NCI-H345 treated with DMSO at 0.1 percent for 48 hours (cell line): Measurements from ENCODE around the gene TAS2R42.

Source experiments
- DNase-seq: peaks from one replicate; lab custom pipeline; 2025; ENCODE audit not compliant: unreplicated experiment; lab: John Stamatoyannopoulos, UW

The TAS2R42 gene, protein sequence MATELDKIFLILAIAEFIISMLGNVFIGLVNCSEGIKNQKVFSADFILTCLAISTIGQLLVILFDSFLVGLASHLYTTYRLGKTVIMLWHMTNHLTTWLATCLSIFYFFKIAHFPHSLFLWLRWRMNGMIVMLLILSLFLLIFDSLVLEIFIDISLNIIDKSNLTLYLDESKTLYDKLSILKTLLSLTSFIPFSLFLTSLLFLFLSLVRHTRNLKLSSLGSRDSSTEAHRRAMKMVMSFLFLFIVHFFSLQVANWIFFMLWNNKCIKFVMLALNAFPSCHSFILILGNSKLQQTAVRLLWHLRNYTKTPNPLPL

DNA sequence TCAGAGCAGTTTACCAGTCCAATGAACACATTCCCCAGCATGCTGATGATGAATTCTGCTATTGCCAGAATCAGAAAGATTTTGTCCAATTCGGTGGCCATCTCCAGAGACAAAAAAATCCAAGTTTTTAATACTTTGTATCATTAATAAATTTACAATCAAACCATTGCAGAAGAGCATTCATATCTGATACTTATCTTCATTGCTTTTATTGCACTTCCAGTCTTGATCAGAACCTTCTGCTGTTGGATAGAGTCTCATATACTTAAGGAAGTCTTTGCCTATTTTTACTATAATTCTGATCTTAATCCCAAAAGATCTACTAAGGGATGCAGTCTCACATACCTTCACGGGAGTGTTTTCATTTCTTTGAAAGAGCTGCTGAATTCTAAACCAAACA is at the start of gene TAS2R42:
Gene TAS2R42 (minus strand): TSS at position 101 of the 400 bp plus-strand sequence. CDS start 0 bp downstream, at position 101.
- no peak for DNase-seq

- no peak for DNase-seq
Measured at GRCh38 chr12:11233532-11233931, 46.8 kb upstream of the TAS2R42 start.

DNA sequence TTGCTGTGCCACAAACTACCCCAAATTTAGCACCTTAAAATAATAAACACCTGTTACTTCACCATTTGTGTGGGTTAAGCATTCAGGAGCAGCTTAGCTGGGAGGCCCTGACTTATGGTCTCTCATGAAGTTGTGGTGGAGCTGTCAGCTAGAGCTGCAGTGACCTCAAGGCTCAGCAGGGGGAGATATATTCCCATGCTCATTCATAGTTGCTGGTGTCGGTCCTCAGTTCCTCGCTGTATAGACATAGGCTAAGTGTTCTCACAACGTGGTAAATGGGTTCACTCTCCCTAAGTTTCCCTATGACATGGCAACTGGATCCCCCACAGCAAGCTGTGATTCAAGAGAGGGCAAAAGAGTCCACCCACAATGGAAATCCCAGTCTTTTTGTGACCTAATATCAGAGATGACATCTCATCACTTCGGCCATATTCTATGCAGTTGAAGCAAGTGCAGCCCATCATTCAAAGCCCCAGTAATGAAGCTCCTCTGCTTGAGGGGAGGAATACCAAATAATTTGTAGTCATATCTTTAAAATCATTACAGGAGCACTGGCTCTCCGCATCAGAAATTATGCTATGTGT is 41.7 kb upstream of the TAS2R42 start:
- DNase-seq = peak; percentile 73

DNA sequence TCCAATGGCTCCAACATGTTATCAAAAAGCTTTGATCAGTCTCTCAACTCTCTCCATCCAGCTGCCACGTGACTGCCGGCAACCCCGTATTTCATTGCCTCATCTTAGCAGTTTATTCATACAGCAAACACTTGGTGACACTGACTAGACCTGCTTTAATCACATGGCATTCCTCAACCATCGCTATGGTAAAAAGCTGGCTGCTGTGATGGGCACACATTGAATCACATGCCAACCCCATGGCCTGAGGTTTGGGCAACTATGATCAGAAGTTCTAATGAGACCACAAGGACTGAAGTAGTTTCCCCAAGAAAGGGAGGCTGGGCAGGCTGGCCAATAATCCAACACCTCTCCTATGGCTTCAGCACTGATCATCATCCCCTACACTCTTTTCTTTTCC is 40.6 kb upstream of the TAS2R42 start:
- DNase-seq = no peak

DNA sequence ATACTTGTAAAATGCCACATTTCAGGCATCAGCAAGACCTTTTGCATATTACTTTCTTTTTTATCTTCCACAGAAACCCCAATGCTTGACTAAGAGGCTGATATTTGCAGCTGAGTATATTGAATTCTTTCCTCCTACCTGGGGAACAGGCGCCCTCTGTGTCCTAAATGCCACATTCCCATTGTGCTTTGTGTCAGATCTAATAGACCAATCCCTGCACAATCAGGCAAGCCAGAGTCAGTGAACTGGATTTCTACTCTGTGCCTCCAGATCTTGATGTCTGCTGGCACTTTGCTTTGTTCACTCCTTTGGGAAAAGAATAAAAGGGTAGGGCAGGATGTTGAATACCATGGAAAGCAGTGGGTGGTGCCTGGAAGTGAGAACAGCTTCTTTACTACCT is 22.4 kb upstream of the TAS2R42 start:
- no peak for DNase-seq

- DNase-seq = no peak
Measured at GRCh38 chr12:11204173-11204572, 17.4 kb upstream of the TAS2R42 start.

- no peak for DNase-seq
Measured at GRCh38 chr12:11202811-11203210, 16.1 kb upstream of the TAS2R42 start.

DNA sequence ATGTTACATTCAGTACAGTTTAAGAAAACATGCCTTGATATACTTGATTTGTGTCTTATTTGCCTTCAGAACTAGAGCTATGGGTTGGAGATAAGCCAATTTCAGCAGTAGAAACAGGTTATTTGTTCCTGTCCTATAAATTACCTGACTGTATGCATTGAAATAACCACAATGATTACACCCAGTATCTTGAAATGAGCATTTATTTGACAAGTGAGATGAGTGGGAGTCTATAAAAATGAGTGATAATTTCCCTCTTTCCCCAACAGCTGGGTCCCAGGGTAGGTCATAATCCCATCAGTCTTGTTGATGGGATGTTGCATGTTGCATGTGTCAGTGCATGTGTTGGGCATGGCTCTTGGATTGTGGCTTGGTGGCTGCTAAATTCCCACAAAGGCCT is 3.7 kb downstream of the TAS2R42 start:
- no peak for DNase-seq

DNA sequence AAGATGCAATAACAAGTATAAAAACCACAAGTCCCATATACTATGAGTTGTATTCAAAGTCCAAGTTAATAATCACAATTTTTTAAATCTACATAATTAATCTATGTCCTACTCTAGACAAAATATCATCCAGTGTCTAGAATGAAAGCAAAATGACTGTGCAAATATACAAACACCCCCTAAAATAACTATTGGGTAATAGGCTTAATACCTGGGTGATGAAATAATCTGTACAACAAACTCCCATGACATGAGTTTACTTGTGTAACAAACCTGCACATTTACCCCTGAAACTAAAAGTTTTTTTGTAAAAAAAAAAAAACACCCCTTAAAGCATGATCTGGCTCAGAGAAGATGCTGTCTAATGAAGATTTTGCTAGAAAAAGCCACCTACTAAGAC is 4.2 kb downstream of the TAS2R42 start:
- DNase-seq = no peak

GRCh38 chr12:11178250-11178649 is 8.5 kb downstream of the TAS2R42 start:
- DNase-seq = no peak

GRCh38 chr12:11174022-11174421 is 12.7 kb downstream of the TAS2R42 start:
- peak; percentile 5 for DNase-seq

DNA sequence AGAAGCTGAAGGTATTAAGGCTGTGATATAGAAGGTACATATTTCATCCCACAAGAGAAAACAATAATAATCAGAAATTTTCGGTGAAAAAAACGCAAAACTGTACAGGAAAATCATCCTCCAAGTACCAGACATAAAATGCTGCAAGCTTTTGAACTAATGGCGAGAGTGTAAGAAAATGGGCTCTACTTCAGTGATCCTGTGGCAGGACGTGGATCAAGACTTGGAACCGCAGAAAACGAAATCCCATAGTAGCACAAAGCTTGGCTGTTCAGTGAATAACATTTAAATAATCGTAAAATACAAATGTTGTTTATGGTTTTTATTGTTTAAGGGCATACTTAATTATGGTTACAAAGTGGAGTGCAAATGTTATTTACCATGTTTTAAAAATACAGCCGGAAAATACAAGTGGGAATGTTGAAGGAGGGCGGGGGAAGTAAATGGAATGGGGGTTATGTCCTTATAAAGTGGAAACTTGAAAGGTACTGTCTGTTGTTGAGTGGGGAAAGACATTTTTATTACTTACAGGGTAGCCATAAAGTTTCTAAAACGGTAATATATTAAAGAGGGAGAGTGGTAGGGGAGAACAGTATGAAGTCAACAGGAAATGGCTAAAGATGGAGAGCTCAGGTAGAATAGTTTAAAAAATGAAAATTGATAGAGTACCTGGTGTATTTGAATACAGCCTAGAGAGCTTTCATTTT is 14.6 kb downstream of the TAS2R42 start:
- DNase-seq = peak; percentile 40

- peak; percentile 96 for DNase-seq
Measured at GRCh38 chr12:11171145-11171968, 15.4 kb downstream of the TAS2R42 start, which contains the start of gene SMIM10L1. TSS of gene SMIM10L1 (plus strand) at chr12:11171194. CDS start at chr12:11171357, 163 bp downstream.

GRCh38 chr12:11170810-11171144 is 16.0 kb downstream of the TAS2R42 start:
- no peak for DNase-seq

DNA sequence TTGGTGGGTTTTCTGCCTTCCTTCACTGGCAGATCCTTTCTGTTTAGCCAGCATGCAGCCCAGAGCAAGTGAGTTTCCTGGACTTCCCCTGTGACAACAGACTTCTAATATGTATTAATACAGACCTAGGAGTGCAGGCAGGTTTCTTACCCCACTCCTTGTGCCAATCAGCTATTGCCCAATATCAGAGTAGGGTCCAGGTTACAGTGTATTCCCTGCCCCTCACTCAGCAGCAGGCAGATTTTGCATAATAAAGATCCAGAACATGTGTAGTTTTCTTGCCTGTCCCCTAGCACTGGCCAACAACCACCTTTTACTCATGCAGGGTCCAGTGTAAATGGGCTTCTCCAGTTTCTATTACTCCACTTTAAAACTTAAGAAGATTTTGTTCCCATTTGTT is 20.4 kb downstream of the TAS2R42 start:
- no peak for DNase-seq

- no peak for DNase-seq
Measured at GRCh38 chr12:11164384-11164783, 22.4 kb downstream of the TAS2R42 start.

DNA sequence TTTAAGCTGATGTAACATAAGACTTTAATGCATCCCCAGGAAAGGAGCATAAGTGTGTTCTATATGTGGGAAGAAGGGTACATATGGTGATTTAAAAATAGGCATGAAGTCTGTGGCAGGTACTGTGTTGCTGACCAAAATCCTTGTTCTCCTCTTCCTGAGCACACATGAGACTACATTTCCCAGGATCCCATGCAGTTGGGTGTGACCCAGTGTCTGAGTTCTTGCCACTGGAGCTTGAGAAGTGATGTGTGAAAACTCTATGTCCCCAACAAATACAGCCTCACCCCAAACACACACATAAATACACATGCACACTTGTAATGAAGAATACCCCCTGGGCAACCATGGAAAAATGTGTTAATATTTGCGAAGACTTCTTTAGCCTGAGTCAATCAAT is 24.2 kb downstream of the TAS2R42 start:
- no peak for DNase-seq

DNA sequence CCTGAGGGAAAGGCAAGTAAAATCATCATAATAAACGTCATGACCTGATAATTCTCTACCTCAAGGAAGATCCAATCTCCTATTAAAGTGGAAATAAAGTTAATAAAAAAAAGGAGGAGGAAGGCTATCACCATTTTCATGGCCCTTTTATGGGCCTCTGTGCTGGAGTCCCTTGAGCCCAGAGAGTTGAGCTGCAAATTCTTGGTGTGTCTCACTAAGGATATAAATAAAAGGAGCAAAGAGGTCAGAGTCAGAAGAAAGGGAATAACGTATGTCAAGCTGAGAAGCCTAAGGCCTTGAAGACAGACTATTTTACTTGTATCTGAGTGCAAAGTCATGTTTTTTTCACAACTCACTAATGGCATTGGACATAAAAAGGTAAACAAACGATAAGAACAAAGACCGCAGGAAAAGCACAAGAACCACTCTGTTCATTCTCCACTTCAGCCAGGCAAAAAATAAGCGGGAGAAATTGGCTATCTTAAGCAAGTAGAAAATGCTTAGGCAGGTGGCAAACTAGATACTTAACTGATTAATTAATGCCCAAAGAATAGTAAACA is 27.8 kb downstream of the TAS2R42 start:
- no peak for DNase-seq

- DNase-seq = no peak
Measured at GRCh38 chr12:11154400-11154925, 32.3 kb downstream of the TAS2R42 start.

DNA sequence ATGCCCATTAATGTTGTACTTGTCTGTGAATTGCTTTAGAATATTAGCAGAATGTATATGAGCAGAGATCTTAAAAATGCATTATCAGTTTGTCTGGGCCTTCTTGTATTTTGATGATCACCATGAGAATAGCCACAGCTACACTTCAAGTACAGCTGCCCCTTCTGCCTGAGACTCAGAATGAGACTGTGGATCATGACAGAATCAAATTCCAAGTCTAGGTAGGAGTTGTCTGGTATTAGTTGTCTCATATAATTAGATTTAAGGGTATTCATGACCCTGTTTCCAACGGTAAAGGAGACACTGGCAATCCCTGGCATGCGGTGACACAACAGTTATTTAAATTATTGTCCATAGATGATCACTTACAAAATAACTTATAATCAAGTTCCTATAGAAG is 34.0 kb downstream of the TAS2R42 start:
- no peak for DNase-seq

DNA sequence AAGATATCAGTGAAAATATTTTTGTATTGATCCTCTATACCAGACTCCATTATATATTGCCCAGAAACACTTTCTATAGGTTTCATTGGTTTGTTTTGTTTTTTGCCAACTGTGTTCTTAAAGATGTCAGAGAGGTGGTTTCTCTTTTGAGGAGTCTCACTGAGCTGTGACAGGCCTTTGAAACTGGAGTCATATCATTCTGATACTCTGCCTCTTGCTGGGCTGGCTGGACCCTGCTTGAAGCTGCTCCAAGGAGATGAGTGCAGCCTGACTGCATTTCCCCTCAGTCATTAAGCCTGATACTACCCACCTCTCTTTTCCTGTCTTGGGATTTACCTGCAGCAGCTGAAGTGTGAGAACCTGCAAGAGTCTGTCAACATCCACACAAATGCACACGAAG is 35.9 kb downstream of the TAS2R42 start:
- DNase-seq = no peak
